ENCODE data around the gene TANC1.

TANC1 gene

GRCh38 chr2:158963071-158963470, 5.4 kb upstream of the TANC1 start:
- no peak overlapping the region for H3K27ac ChIP-seq (ENCODE audit: low read depth, low read length)
- no peak overlapping the region for H3K9ac ChIP-seq (ENCODE audit: low read length)
- no peak overlapping the region for H3K4me3 ChIP-seq (ENCODE audit: low read depth, low read length)
- peaks cover 15% of the 10 kb centered on the region for H3K4me1 ChIP-seq (ENCODE audit: control insufficient read depth, insufficient read depth, low read length)
- no peaks in the 10 kb centered on the region for H3K9me3 ChIP-seq (ENCODE audit: control insufficient read depth, insufficient read depth, low read depth, low read length)
- no peaks in the 10 kb centered on the region for H3K36me3 ChIP-seq (ENCODE audit: control insufficient read depth, insufficient read depth, low read length)
- peaks cover 15% of the 10 kb centered on the region; the same call in 1 of the 2 replicates for H3K27me3 ChIP-seq (ENCODE audit: control insufficient read depth, insufficient read depth, low read length)

DNA sequence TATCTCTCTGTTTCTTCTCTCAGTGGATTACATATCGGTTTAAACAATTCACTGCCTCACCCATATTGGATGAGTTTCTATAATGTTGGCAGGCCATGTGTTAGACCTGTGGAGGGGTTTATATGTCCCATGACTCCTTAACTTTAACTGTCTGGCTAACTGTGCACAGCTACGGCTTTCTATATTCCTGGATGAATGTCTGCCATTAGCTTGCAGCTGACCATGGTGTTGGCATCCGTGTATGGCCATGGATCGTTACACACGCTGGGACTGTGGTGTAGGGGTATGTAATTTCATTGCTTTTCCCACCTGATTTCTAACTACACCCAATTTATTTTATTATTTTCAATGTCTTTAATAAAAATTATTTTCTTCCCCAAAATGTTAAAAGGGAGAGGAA, 3.3 kb upstream of the TANC1 start:
- Histone ChIP-seq H3K9me3 (ENCODE audit: control insufficient read depth, insufficient read depth, low read depth, low read length) (no peaks in the 10 kb centered on the region), H3K36me3 (ENCODE audit: control insufficient read depth, insufficient read depth, low read length) (no peaks in the 10 kb centered on the region), H3K9ac (ENCODE audit: low read length) (no peak overlapping the region), H3K27me3 (ENCODE audit: control insufficient read depth, insufficient read depth, low read length) (peaks cover 25% of the 10 kb centered on the region), H3K4me3 (ENCODE audit: low read depth, low read length) (no peak overlapping the region), H3K4me1 (ENCODE audit: control insufficient read depth, insufficient read depth, low read length) (peaks cover 17% of the 10 kb centered on the region), H3K27ac (ENCODE audit: low read depth, low read length) (no peak overlapping the region)

DNA sequence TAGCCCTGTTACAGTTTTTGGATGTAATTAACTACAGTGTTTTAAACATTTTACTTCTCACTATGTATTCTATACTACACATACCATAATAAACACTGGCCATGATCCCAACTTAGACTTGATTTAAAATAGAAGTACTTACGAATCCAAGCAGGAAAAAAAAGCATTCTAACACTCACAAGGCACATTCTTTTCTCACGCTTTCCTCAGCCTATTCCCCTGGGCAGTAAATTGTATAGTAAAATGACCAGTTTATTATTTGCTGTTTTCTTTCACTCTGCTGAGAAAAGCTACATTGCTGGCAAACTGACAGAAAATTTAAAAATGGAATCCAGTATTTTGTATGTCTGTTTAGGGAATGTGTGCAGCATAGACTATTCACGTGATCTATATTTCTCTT, 2.8 kb upstream of the TANC1 start:
- Histone ChIP-seq H3K36me3 (ENCODE audit: control insufficient read depth, insufficient read depth, low read length) (no peaks in the 10 kb centered on the region), H3K9me3 (ENCODE audit: control insufficient read depth, insufficient read depth, low read depth, low read length) (no peaks in the 10 kb centered on the region), H3K27me3 (ENCODE audit: control insufficient read depth, insufficient read depth, low read length) (peaks cover 30% of the 10 kb centered on the region), H3K4me3 (ENCODE audit: low read depth, low read length) (no peak overlapping the region), H3K4me1 (ENCODE audit: control insufficient read depth, insufficient read depth, low read length) (peaks cover 22% of the 10 kb centered on the region), H3K9ac (ENCODE audit: low read length) (no peak overlapping the region), H3K27ac (ENCODE audit: low read depth, low read length) (no peak overlapping the region)

- Histone ChIP-seq H3K27me3 (ENCODE audit: control insufficient read depth, insufficient read depth, low read length) (peaks cover 37% of the 10 kb centered on the region), H3K36me3 (ENCODE audit: control insufficient read depth, insufficient read depth, low read length) (no peaks in the 10 kb centered on the region), H3K4me1 (ENCODE audit: control insufficient read depth, insufficient read depth, low read length) (peaks cover 25% of the 10 kb centered on the region), H3K4me3 (ENCODE audit: low read depth, low read length) (no peak overlapping the region), H3K27ac (ENCODE audit: low read depth, low read length) (no peak overlapping the region), H3K9me3 (ENCODE audit: control insufficient read depth, insufficient read depth, low read depth, low read length) (no peaks in the 10 kb centered on the region), H3K9ac (ENCODE audit: low read length) (no peak overlapping the region)
Measured at GRCh38 chr2:158966312-158966711, 2.1 kb upstream of the TANC1 start.

DNA sequence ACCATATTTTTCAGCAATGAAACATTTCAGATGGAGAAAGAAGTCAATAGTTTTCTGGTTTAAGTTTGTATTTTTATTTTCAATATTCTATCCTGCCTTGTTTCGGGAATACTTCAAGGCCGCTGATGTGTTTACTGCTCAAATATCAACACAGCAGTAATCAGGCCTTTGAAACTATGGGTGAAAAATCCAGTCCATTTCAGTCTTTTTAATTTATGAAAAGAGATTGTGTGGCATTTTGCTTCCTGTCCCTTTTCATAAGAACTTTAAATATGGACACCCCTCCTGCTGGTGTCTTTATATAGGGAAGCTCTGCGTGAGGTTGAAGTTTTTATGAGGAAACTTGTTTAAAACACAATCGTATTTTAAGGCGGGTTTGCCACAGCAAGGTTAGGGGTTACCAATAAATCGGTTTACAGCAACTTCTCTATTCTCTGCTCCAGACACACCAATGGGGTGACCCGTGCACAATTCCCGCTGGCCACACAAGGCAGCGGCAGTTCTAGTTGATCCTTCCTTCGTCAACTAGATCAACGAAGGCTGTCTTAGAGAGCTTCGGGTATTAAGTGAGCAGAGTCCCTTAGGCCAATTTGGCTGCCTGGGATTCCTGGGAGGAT, 1.2 kb upstream of the TANC1 start:
- Histone ChIP-seq H3K4me3 (ENCODE audit: low read depth, low read length) (peak overlapping the region; percentile 81), H3K4me1 (ENCODE audit: control insufficient read depth, insufficient read depth, low read length) (peaks cover 25% of the 10 kb centered on the region), H3K9me3 (ENCODE audit: control insufficient read depth, insufficient read depth, low read depth, low read length) (no peaks in the 10 kb centered on the region), H3K9ac (ENCODE audit: low read length) (peak overlapping the region; percentile 70), H3K27ac (ENCODE audit: low read depth, low read length) (no peak overlapping the region), H3K36me3 (ENCODE audit: control insufficient read depth, insufficient read depth, low read length) (no peaks in the 10 kb centered on the region), H3K27me3 (ENCODE audit: control insufficient read depth, insufficient read depth, low read length) (peaks cover 39% of the 10 kb centered on the region)

- Histone ChIP-seq H3K4me1 (ENCODE audit: control insufficient read depth, insufficient read depth, low read length) (peaks cover 22% of the 10 kb centered on the region), H3K27me3 (ENCODE audit: control insufficient read depth, insufficient read depth, low read length) (peaks cover 39% of the 10 kb centered on the region), H3K4me3 (ENCODE audit: low read depth, low read length) (peak overlapping the region; percentile 81), H3K9me3 (ENCODE audit: control insufficient read depth, insufficient read depth, low read depth, low read length) (no peaks in the 10 kb centered on the region), H3K9ac (ENCODE audit: low read length) (peak overlapping the region; percentile 70), H3K36me3 (ENCODE audit: control insufficient read depth, insufficient read depth, low read length) (no peaks in the 10 kb centered on the region), H3K27ac (ENCODE audit: low read depth, low read length) (peak overlapping the region; percentile 72; the same call in 1 of the 2 replicates)
Measured at GRCh38 chr2:158967731-158968395, 577 bp upstream of the TANC1 start.

DNA sequence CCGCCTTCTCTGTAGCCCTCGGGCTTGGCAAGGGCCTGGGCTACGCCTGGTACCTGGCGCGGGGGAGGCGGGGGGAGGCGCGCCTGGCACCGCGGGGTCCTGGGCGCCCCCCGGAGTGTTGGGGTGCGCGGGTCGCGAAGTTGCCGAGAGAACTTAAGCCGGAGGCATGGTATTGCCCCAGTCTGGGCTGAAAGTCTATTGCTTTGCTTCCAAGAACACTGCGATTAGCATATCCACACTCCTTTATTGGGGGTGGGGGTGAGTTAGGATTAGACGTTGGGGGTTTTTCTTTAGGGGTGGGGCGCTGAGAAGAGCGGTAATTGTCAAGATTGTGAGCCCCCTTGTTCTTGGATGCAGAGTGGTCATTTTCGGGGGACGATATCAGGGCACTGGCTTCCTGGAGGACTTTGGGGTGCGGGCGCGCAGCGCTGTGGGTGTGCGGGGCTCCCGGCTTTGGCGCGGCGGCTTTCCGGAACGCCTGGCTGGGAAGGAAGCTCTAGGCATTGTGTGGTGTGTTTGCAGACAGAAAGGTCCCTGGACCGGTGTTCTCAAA, 798 bp downstream of the TANC1 start:
- no peaks in the 10 kb centered on the region for H3K36me3 ChIP-seq (ENCODE audit: control insufficient read depth, insufficient read depth, low read length)
- H3K9me3 ChIP-seq (ENCODE audit: control insufficient read depth, insufficient read depth, low read depth, low read length), result no peaks in the 10 kb centered on the region
- H3K4me1 ChIP-seq (ENCODE audit: control insufficient read depth, insufficient read depth, low read length), result peaks cover 16% of the 10 kb centered on the region
- peaks cover 39% of the 10 kb centered on the region for H3K27me3 ChIP-seq (ENCODE audit: control insufficient read depth, insufficient read depth, low read length)
- peak overlapping the region; percentile 81 for H3K4me3 ChIP-seq (ENCODE audit: low read depth, low read length)
- H3K9ac ChIP-seq (ENCODE audit: low read length), result peak overlapping the region; percentile 76
- H3K27ac ChIP-seq (ENCODE audit: low read depth, low read length), result no peak overlapping the region; the same call in 1 of the 2 replicates

GRCh38 chr2:158969715-158970240, 1.3 kb downstream of the TANC1 start:
- Histone ChIP-seq H3K9me3 (ENCODE audit: control insufficient read depth, insufficient read depth, low read depth, low read length) (no peaks in the 10 kb centered on the region), H3K36me3 (ENCODE audit: control insufficient read depth, insufficient read depth, low read length) (no peaks in the 10 kb centered on the region), H3K4me1 (ENCODE audit: control insufficient read depth, insufficient read depth, low read length) (peaks cover 16% of the 10 kb centered on the region), H3K4me3 (ENCODE audit: low read depth, low read length) (peak overlapping the region; percentile 81), H3K27me3 (ENCODE audit: control insufficient read depth, insufficient read depth, low read length) (peaks cover 39% of the 10 kb centered on the region), H3K27ac (ENCODE audit: low read depth, low read length) (no peak overlapping the region), H3K9ac (ENCODE audit: low read length) (peak overlapping the region; percentile 76)

GRCh38 chr2:158970241-158970751, 1.9 kb downstream of the TANC1 start:
- peaks cover 39% of the 10 kb centered on the region for H3K27me3 ChIP-seq (ENCODE audit: control insufficient read depth, insufficient read depth, low read length)
- no peaks in the 10 kb centered on the region for H3K36me3 ChIP-seq (ENCODE audit: control insufficient read depth, insufficient read depth, low read length)
- H3K9ac ChIP-seq (ENCODE audit: low read length), result peak overlapping the region; percentile 76
- H3K4me3 ChIP-seq (ENCODE audit: low read depth, low read length), result peak overlapping the region; percentile 81
- H3K27ac ChIP-seq (ENCODE audit: low read depth, low read length), result no peak overlapping the region
- H3K4me1 ChIP-seq (ENCODE audit: control insufficient read depth, insufficient read depth, low read length), result peaks cover 16% of the 10 kb centered on the region
- H3K9me3 ChIP-seq (ENCODE audit: control insufficient read depth, insufficient read depth, low read depth, low read length), result no peaks in the 10 kb centered on the region

DNA sequence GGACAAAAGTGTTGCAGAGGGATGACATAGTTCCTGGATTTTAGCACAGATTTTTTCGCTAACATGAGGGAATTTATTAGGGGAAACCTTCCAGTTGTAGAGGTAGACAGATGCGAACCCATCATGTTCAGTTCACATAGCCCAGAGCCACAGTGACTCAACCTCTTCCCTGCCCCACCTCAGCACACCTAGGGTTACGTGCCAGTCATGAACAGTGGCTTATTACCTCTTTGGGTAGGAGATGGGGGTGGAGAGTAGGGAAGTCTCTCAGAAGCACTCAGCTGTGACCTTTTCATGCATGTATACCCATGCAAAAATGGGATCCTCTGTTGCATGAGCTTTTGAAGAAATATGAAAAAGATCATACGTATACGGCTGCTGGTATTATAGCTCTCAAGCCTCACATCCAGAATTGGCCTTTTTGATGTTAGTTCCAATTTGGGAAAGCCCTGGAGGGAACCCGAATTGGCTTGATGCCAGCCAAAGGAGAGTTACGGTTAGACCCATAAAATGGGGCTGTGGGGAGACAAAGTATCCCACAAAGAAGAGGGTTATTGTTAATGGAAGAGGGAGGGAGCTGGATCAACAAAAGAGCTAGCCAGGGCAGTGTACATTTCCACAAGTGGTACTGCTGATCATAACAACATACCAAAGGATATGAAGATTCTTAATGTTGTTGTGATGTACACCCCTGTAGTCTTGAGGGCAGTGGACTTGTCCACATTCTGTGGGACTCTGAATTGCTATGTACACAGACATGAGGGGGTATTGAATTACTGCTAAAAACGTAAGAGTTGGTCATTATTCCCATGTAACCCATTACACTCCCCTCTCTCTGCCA, 4.9 kb downstream of the TANC1 start:
- no peak overlapping the region for H3K4me3 ChIP-seq (ENCODE audit: low read depth, low read length)
- H3K4me1 ChIP-seq (ENCODE audit: control insufficient read depth, insufficient read depth, low read length), result peaks cover 10% of the 10 kb centered on the region
- H3K27ac ChIP-seq (ENCODE audit: low read depth, low read length), result no peak overlapping the region
- no peaks in the 10 kb centered on the region for H3K9me3 ChIP-seq (ENCODE audit: control insufficient read depth, insufficient read depth, low read depth, low read length)
- H3K9ac ChIP-seq (ENCODE audit: low read length), result no peak overlapping the region
- H3K27me3 ChIP-seq (ENCODE audit: control insufficient read depth, insufficient read depth, low read length), result peaks cover 24% of the 10 kb centered on the region
- no peaks in the 10 kb centered on the region for H3K36me3 ChIP-seq (ENCODE audit: control insufficient read depth, insufficient read depth, low read length)

Measured in HUES6 (cell line).